Measurements from ENCODE around the gene TRAM2.

Gene TRAM2

DNA sequence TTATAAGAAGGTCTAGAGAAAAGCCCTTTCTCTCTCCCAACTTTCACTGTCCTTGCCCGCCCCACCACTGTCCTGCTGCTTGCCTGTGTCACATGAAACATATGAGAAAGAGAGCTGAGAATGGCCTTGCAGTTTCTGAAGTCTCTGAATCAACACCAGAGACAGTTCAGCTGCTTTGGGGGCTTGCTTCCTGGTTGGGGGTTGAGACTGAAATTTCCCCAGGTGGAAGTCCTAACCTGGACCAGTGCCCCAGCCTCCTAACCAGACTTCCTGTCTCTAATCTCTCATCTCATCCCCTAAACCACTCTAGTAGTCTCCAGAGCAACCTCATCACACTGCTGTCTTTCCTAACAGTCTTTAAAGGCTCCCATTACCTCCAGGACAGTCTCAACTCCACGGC lies 10.7 kb downstream of the TRAM2 start:
- no peak for DNase-seq

DNA sequence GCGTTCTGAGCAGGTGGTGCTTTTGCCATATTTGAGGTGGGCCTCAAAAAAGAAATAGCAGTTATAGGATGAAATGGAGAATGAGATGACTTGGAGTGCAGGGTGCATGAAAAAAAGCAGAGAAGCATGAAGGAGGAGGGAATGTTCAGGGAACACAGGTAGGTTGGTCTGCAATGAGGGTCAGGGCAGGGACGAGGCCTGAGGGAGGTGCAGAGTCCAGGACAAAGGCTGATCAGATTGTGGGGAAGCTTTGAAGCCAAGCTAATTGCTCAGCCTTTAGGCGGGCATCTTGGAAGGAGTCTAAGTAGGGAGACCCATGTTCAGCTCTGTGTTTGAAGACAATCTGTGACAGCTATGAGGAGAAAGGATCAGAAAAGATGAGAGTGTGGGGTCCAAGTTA lies 12.0 kb downstream of the TRAM2 start:
- DNase-seq, result no peak

DNA sequence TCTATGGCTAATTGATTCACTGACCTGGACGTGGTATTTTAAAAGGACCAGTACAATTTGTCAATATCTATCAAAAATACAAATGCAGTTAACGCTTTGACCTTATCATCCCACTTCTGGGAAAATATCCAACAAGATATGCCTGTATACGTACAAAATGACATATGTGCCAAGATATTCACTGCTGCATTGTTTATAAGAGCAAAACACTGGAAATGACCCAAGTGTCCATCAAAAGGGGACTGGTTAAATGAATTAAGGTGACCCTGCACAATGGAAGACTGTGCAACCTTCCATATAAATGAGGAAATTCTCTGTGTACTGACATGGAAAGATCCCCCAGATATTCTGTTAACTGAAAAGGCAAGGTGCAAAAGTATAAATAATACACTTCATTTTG lies 13.9 kb downstream of the TRAM2 start:
- no peak for DNase-seq

DNA sequence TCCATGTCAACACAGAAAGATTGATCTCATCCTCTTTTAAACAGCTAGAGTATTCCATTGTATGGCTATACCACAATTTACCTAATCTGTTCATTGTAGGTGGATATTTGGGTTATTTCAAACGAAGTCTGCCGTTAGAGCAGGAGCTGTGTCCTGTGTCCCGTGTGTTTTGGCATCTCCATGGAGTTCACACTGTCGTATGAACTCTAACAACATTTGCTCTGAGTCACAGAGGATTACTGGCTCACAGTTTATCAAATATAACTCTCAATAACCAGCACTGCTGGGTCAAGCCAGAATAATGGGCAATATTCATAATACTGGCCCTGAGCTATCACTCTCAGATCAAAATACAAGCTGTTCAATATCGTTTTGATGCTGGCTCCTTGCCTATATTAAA lies 16.4 kb downstream of the TRAM2 start:
- DNase-seq, result no peak

DNA sequence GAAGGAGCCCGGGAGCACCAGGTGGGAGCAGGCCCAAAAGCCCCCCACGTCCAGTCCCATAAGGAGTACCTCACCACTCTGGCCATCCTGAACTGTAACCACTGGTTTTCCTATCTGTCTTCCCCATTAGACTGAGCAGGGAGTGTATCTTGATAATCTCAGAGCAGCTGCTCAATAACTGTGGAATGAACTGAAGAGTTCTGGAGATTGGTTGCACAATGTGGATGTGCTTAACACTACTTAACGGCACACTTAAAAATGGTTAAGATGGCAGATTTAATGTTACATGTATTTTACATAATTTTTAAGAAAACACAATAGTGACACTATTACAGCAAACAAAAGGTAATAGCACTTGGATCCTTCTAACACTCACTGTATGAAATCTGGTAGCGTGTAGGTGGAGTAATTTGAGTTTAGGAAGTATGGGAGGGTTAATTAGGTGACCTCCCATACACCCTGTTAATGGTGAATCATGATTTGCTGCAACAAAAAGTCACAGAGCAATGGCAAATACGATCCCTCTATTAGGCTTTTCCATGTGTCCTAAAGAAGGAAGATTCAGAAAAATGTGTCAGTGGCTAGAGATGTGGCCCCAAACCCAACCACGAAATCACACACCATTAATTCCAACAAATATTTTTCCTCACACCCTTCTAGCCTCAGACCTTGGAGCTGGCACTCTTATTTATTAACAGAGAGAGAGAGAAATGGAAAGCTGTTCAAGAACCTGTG lies 18.4 kb downstream of the TRAM2 start:
- no peak for DNase-seq

DNA sequence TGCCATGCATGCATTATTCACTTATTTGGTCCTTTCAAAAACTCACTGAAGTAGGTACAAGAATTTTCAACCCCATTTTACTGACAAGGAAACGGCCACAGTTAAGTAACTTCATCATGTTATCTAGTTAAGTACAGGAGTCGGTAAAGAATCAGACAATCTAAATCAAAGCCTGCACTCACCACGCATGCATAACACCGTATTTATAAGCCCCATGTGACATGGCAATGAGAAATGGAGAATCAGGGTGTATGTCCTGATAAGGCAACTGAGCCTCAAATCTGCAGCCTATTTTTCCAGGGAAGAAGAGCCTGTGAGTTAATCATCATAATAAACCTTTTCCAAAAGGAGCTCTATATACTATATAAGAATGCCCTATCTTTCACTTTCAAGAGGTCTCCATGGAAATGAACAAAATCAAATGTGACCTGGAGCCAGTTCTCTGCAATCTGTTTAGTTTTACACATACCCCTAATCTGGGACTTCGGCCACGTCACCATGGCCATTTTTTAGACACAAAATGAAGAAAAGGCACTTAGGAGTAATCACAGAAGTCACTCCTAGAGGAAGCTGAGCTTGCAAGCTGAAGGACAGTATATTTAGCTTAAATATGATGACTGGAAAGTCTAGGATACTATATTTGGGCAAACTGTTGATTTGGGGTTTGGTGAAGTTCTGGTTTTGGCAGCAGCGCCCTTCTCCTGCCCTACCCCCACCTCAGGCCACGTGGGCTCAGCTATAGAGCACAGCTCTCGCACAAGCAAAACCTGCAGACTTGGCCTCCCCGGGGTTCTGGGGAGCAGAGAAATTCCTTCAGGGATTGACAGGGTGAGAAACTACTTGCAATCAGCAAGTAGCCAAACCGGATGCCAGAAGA lies 19.2 kb downstream of the TRAM2 start:
- no peak for DNase-seq

DNA sequence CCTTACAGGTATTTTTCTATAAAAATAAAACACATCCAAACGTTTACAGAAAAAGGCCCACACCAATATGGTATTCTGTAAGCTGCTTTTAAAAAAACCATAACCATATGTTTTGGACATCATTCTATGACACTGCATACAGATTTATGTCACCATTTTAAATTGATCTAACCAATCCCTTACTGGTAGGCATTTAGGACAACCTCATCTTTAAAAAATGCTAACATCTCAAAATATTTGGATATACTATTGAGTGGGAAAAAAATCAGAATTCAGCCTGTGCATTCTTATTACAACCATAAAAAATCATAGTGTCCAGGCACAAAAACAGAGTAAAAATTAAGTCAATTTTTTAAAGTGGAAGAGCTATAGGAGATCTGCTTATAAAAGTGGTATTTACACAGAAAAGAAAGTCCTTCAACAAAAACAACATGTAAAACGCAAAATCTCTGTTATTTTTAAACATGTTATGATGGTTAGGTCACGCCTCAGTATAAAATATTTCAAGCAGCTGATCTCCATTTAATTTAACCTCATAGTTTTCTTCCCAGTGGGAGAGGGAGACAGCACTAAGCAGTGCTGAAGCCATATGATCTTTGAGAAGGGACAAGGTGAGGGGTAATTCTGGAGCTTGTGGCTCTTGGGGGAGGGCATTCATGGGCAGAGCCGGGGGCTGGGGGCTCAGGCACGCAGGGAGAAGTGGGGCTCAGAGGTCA lies 21.2 kb downstream of the TRAM2 start:
- DNase-seq, result no peak

DNA sequence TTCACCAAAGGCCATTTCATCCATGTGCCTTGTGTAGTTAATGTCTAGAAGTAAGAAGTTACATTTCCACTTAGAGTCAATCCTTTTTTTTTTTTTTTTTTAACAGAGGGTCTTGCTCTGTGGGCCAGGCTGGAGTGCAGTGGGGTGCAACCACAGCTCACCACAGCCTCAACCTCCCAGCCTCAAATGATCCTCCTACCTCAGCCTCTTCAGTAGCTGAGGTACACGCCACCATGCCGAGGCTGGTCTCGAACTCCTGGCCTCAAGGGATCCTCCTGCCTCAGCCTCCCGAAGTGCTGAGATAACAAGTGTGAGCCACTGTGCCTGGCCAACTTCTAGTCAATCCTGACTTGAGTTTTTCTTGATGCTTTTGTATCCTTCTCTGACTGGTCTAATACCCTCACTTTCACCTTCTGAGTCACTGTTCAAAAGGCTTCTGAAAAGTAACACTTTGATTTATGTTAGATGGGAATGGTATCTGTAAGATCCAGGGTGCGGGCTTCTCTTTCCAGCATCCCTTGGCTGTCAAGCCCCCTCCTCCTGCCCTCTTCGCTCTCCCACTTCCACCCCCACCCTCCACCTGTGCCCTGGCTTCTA lies 22.1 kb downstream of the TRAM2 start:
- no peak for DNase-seq

DNA sequence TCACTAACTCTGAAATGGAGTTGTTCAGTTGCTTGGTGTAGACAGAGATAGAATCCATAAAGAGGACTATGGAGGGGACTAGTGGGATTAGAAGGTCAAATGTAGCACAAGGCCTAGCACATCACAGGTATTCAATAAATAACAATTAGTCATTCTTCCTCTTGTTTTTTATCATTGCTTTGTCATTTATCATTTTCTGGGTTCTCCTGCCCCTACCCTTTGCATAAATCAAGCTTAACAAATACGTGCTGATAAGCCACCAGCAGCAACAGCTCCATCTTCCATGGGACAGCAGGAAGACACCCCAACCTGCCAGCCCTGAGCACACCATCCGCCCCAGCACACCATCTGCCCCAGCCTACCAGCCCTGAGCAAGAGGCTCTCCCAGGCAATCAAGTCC lies 23.1 kb downstream of the TRAM2 start:
- DNase-seq, result no peak

DNA sequence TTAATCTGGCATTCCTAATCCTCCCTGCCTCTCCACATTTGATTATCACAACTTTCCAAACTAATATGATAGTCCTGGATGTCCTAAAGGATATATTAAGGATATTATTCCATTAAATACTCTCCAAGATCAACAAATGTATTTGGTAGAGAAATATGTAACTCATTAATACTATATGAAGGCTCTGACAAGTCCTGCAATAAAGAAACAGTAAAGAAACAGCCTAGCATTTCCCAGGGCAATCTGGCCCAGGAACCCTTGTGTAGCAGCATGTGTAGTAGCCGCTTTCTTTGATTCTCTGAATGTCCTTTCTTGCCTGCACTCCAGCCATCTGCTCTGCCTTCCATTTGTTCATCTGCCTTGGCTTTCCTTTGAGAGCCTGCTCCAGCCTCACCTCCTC lies 23.7 kb downstream of the TRAM2 start:
- DNase-seq, result no peak

DNA sequence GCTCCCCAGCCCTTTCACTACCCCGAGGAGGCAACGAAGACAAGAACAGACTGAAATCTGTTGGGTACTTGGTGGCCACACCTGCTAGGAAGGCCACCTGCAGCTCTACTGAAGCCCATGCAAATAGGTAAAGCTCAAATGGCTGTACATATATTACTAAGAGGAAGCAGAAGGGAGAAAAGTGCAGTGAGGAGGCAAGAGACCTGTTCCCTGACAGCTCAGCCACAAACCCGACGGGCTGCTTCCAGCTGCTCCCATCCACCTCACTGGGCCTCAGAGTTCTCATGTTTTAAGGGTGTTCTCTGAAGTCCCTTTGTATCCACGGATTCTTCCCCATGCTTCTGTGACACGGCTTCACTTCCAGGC lies 24.6 kb downstream of the TRAM2 start:
- no peak for DNase-seq

DNA sequence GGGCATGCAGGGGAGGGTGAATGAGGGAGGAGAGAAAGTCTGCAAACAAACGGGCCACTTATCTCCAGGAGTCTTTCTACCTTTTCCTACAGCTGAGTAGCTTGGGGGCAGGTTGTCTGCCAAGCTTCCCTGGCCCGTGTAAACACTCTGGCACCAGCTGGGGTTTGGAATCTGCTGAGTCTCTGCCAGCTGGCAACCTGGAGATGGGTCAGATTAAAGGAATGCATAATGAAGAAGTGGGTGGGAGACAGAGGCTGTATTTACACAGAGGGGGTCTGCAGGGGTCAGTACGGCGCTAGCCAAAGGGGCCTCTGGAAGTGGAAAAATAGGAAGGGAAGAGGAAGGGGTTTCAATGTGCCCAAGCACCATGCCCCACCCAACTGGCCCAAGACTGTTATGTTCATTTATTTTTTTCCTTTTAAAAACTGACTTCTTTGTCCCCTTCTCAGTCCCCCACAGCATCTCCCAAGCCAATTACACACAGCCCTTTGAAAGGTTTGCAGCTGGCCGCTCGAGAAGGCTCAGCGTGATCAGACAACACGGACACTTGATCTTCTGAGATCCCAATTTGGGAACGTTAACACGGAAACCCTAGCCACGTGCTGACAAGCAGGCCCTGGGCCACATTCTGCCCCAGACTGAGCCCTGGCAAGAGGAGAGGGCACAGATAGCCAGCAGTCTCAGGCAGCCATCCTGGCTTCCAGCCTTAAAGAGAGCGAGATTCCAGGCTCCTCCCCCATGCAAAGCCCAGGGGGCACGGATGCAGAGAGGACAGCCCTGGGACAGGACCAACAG lies 25.2 kb downstream of the TRAM2 start:
- DNase-seq, result peak; percentile 95

DNA sequence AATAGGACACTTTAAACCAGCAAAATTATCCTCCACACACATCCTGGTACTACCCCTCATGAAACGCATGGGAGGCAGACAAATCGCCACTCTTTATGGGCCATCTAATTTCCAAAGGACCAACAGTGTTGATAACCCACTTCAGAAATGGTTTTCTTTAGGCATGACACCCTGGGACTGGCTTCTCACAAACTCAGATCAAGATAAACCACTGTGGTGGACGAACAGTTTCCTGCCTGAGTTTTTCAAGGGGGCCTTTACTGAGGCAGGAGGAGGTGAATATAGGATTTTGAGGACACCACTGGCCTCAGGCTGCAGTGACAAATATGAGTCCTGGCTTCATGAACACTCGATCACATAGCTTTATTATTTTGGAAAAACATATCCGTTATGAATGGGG lies 26.0 kb downstream of the TRAM2 start:
- no peak for DNase-seq

DNA sequence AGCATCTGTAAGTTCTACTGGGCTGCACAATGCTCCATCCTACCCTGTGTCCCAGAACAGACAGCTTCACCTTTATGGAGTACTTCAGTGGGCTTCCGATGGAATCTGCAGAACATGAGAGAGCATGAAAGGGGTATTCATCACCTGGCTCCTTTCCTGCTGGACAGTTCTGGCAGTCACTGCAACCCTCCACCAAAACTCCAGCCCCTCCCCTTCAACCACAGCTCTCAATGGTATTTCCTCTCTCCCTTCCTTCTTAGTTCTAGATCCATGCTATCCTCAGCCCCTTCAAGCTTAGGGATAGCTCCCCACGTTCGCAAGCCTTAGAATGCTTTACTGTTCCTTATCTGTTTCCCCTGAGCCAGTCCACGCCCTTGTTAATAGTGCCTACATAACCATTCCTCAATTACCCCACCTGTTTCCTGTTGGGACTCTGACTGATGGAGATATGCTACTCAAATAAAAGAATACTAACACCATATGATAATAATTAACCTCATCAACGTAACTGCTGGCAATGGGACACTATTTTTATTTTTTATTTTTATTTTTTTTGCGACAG lies 26.8 kb downstream of the TRAM2 start:
- DNase-seq, result peak; percentile 66

DNA sequence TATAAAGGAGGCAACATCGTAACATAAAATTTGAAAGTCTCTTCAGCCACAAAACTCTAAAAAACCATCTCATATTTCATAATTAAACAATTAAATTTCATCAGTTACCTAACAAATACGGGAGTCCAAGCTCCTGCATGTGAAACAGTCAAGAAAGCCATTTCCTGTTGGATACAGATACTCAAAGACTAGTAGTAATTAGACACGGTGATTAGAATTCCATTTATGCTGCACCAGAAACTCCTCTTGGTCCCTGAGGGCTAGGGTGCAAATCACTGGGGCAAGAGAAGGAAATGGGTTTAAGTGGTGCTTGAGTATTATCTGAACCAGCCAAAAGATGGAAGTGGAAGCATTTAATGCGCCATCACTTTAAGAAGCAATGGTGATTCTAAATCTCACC lies 27.4 kb downstream of the TRAM2 start:
- no peak for DNase-seq

DNA sequence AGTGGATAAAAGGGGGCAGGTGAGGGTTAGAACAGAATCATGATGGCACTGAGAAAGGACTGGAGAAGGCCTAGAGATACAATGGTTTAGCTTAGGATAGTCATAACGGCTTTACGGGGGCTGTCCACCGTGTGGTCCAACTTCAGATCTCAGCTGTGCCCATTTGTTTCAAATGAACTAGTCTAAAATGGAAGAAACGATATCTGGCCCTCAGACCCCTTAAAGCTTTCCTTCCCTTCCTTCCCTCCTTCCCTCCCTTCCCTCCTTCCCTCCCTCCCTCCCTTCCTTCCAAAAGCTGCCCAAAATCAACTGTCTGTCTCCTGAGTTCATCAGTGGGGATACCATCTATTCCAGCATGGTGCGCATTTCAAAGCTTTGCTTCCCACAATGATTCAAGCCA lies 27.9 kb downstream of the TRAM2 start:
- no peak for DNase-seq

DNA sequence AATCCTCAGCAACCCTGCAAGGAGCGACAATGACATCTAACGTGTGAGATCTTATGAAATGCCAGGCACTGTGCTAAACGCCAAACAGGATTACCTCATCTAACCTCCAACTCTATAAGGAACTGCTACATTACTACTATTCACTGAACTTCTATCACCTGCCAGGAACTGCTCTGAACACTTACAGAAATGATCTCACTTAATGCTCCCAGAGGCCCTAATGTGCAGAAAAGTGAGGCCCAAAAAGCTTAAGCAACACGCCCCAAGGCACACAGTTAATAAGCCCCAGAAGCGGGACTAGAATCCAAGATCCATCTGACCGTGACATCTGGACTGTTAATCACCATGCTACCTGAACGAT lies 28.5 kb downstream of the TRAM2 start:
- DNase-seq, result no peak

DNA sequence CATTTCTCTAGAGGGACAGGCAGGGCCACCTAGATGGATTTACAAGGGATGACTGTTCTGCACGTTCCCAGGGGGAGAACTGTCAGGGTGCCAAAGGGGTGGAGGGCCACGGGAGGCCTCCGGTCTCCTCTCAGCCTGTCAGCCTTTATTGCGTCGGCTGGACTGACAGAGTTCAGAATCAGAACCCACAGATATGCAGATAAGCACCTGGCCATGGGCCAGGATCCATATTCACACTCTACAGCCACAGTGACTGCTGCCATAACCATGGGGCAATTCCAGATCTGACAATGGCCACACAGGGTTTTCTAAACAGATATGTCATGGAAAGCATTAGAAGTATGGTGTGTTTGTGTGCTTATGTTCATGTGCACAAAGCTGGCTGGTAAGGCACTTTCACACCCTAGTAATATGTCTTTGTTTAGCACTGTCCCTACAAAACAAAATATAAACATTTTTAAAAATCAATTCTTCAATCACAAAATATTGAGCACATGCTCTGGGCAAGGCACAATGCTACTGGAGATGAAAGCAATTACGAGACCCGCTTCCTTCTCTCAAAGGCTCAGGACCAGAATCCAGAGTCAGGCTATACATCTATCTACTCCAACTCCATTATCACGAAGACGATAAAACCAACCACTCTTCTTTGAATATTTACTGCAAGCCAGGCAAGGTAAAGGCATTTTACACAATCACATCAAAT lies 29.1 kb downstream of the TRAM2 start:
- no peak for DNase-seq

DNA sequence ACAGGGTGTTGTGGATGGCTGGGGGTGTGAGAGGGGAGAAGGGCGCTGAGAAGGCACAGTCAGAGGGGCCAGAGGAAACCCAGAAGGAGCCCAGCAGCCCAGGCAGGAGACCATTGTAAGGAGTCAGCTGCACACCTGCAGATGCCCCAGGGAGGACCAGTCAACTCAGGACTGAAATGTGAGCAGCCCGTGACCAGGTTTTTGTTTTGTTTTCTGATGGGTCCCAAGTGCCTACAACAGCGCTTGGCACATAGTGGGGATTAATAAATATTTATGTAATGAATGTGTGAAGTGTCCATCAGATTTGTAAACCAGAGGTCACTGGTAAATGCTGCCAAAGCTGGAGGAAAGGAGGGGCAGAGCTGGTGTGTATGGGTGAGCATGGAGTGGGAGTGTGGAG lies 30.2 kb downstream of the TRAM2 start:
- DNase-seq, result no peak

DNA sequence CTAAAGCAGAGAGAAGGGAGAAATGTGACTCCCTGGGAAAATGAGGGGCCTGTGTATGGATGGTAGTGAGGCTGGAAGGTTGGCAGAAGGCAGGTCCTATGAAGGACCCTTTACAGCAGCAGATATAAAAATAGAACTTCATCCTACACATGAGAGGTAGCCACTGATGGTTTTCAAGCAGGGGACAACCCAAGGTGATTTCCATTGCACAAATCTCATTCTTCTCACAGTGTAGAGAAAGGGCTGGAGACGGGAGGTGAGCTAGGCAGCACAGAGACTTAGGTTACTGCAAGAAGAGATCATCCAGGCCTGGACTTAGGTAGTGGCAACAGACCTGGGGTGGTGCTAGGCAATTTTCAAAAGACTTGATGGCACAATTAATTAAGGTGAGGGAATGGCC lies 30.7 kb downstream of the TRAM2 start:
- DNase-seq, result no peak

DNA sequence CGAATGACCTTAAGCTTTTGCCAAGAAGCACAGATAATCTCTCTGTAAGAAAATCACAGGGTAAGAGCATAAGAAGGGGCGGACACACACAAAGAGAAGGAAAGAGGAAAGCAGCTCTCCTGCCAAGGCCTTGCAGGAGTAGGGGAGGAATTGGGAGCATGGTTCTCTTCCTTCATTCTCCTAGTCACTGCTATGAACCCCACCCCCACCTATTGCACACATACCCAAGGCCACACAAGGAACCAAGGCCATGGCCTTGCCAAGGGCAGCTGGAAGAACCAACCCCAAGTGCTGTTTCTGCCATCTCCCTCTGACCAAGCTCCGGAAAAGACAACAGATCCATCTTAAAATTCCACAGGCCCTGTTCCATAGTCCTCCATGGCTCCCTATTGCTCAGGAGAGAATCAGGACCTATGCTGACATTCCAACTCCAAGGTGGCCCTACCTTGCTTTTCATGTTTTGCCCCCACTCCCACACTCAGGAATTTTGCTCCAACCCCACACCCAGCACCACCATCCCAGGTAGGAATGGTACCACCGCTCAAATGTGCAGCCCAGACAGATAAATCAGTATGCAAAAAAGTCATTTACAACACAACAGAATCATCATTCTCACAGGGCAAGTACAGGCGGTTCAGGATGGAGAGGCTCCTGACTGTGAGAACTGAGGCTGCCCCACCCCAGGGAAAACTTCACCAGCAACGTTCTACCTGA lies 31.3 kb downstream of the TRAM2 start:
- DNase-seq, result no peak
